Body of pancreas (tissue), 4 donors: ENCODE results near the gene CCL28. TPM values are rescaled to one million over a fixed set of nuclear protein-coding genes. Genes with fewer than 3 reads are reported as not detected.
A peak's percentile ranks its signal among the peaks of the same experiment; 100 is the strongest.
"Not testable (repeated sequence)": the region's sequence is repeated elsewhere in the genome, so short reads cannot be mapped to it uniquely, and the experiment has no call there.

ENCODE experiments used
- ATAC-seq: fragments of 150-250 bp; one replicate; pipeline ENCODE4 v1.9.1; 2016
- DNase-seq, 4 donors: peaks; one replicate each; pipeline ENCODE4 v3.0.0-alpha.2; 2019
- H3K27ac ChIP-seq, 4 donors: fragments of 200-600 bp; sonication (generic); 1 replicate in 3 of 4; 2 replicates in 1 of 4; pipeline versions ENCODE4 v1.5.1 to v1.6.1; 2016 to 2019; ENCODE audit warnings: mild to moderate bottlenecking in 1 of 4, mixed read lengths in 1 of 4, moderate library complexity in 1 of 4
- H3K27me3 ChIP-seq, 2 donors: fragments of 200-600 bp; sonication (generic); one replicate each; pipeline ENCODE4 v1.6.0; 2016; ENCODE audit warnings: mild to moderate bottlenecking in 1 of 2
- H3K36me3 ChIP-seq, 2 donors: fragments of 200-600 bp; sonication (generic); replicated peaks in 1 of 2; 2 replicates each; pipeline ENCODE4 v1.5.1; 2016; ENCODE audit warnings: low read depth in 2 of 2; ENCODE audit not compliant: insufficient read depth in 1 of 2
- H3K4me1 ChIP-seq: fragments of 200-600 bp; sonication (generic); one replicate; pipeline ENCODE4 v1.6.0; 2016
- H3K4me3 ChIP-seq, 2 donors: fragments of 200-600 bp; sonication (generic); 1 replicate in 1 of 2; 2 replicates in 1 of 2; pipeline ENCODE4 v1.5.1; 2016 to 2019
- H3K9me3 ChIP-seq, 3 donors: fragments of 200-600 bp; sonication (generic); 1 replicate in 2 of 3; 2 replicates in 1 of 3; pipeline ENCODE4 v1.5.1; 2016
- CTCF ChIP-seq, 7 experiments: fragments of 450-650 bp in 4 of 7; fragments of 200-600 bp in 3 of 7; sonication (generic) in 3 of 7; IDR thresholded peaks; one replicate each; pipeline ENCODE4 v1.5.1; 2016 to 2019; ENCODE audit warnings: antibody characterized with exemption in 7 of 7
- POLR2A ChIP-seq, 3 donors: fragments of 450-650 bp; IDR thresholded peaks; one replicate each; pipeline ENCODE4 v1.6.1; 2016; ENCODE audit warnings: antibody characterized with exemption in 3 of 3, mild to moderate bottlenecking in 2 of 3
- WGBS, 2 donors: methylation state at CpG; one replicate each; pipeline ENCODE4 v1.1.5; 2017; 5-methylcytosine and 5-hydroxymethylcytosine counted together
- intact Hi-C: fragments of 100-400 bp; cut with DNase I; formaldehyde crosslinking; loops from one replicate; pipeline ENCODE4 v1.15.1; 2023
- total RNA-seq, 2 donors: library from RNA; depleted of rRNA; stranded (reverse); fragments of >200 nt; gene quantifications; one replicate each; pipeline ENCODE4 v1.1.0, GENCODE V29; 2016

The CCL28 gene
- total RNA-seq, 2 donors from 2014 or later, result 10.5 to 21.0 TPM

- no peak for TF ChIP-seq CTCF (IDR thresholded peaks at IDR 0.05)
- intact Hi-C loops, result no loop called here
- no peak overlapping the region for H3K27ac ChIP-seq
- H3K9me3 ChIP-seq, result no peaks in the 10 kb centered on the region
- H3K27me3 ChIP-seq, result no peaks in the 10 kb centered on the region
- DNase-seq (no peak), ATAC-seq (no peak)
- no peaks in the 10 kb centered on the region for H3K36me3 ChIP-seq
- WGBS, 2 donors, result 75 to 76% methylated on average over 2 of the region's 2 CpGs
- H3K4me3 ChIP-seq, result no peak overlapping the region
- H3K4me1 ChIP-seq, result peaks cover 56% of the 10 kb centered on the region
These were observed 1.8 kb upstream of the CCL28 start for GRCh38 chr5:43413966-43414365.

DNA sequence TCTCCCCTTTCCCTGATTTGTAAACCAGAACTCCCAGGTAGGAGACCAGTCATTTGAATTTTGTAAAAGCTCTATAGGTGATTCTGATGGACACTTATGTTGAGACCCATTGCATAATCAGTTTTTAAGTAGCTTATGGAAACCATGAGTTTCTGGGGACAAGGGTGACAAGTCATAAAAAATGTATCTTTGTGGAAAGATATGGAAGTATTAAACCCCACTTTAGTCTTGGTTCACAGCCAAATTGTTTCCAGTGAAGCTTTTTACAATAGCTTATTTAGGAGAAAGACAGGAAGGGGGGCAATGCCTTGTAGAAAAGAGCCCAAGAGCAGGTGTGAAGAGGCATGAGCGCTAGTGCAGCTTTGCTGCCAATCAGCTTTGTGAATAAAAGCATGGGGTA, 453 bp upstream of the CCL28 start:
- H3K9me3 ChIP-seq, result no peaks in the 10 kb centered on the region
- no peaks in the 10 kb centered on the region for H3K27me3 ChIP-seq
- ATAC-seq (no peak), DNase-seq (no peak)
- peak overlapping the region in 3 of 4 donors; percentile 58 to 91 (median 87) for H3K27ac ChIP-seq
- WGBS, 2 donors, result 92 to 95% methylated on average over 1 of the region's 1 CpG
- no peaks in the 10 kb centered on the region for H3K36me3 ChIP-seq
- peaks cover 59% of the 10 kb centered on the region for H3K4me1 ChIP-seq
- intact Hi-C loops, result no loop called here
- no peak overlapping the region for H3K4me3 ChIP-seq
- no peak for TF ChIP-seq CTCF (IDR thresholded peaks at IDR 0.05)
- TF ChIP-seq POLR2A (IDR thresholded peaks at IDR 0.05), result no peak

DNA sequence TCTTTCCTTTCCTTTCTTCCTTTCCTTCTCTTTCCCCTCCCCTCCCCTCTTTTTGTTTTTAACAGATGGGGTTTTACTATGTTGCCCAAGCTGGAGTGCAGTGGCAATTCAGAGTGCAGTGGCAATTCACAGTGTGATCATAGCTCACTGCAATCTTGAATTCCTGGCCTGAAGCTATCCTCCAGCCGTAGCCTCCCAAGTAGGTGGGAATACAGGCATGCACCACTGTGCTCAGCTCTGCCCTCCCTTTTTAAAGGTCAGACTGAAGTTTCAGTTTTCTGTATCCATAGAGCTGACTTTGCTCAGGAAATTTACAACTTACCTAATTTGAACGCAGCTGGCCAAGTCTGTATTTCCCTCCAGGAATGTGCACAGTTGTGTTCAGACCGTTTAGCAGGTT, 696 bp downstream of the CCL28 start:
- WGBS, 2 donors, result 34 to 55% methylated on average over 3 of the region's 3 CpGs
- H3K27ac ChIP-seq, result peak overlapping the region; percentile 58 to 91 (median 84)
- ATAC-seq (no peak), DNase-seq (peak in 1 of 4 donors; percentile 38)
- no peak for TF ChIP-seq CTCF (IDR thresholded peaks at IDR 0.05)
- no peak for TF ChIP-seq POLR2A (IDR thresholded peaks at IDR 0.05)
- no peak overlapping the region for H3K4me3 ChIP-seq
- H3K9me3 ChIP-seq, result no peaks in the 10 kb centered on the region
- H3K36me3 ChIP-seq, result no peaks in the 10 kb centered on the region
- H3K4me1 ChIP-seq, result peaks cover 55% of the 10 kb centered on the region
- intact Hi-C loops, result no loop called here
- no peaks in the 10 kb centered on the region for H3K27me3 ChIP-seq

DNA sequence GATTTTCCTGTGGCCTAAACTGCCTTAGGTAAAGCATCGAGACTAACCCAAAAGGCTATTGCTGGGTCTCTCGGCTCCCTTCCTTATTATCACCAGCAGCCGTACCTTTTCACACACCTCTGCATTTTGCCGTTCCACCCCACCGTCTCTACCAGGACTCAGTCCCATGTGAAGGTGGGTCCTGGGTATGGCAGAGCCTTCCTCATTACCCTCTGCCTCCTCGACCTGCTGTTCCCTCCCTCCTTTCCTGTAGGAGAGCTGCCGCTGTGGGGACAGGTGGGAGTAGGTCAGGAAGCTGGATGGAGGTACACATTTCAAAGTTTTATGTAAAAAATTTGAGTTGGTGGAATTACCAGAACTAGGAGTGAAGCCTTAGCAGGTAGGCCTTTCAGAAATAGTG, 1.8 kb downstream of the CCL28 start:
- H3K4me1 ChIP-seq, result peaks cover 44% of the 10 kb centered on the region
- WGBS, 2 donors, result 58 to 73% methylated on average over 7 of the region's 7 CpGs
- H3K9me3 ChIP-seq, result no peaks in the 10 kb centered on the region
- H3K36me3 ChIP-seq, result no peaks in the 10 kb centered on the region
- H3K27me3 ChIP-seq, result no peaks in the 10 kb centered on the region
- peak overlapping the region; percentile 68 to 91 (median 84) for H3K27ac ChIP-seq
- intact Hi-C loops, result no loop called here
- no peak overlapping the region for H3K4me3 ChIP-seq
- ATAC-seq, result peak; percentile 2
- TF ChIP-seq CTCF (IDR thresholded peaks at IDR 0.05) (no peak), POLR2A (IDR thresholded peaks at IDR 0.05) (no peak)
- DNase-seq, result peak in 1 of 4 donors; percentile 27

DNA sequence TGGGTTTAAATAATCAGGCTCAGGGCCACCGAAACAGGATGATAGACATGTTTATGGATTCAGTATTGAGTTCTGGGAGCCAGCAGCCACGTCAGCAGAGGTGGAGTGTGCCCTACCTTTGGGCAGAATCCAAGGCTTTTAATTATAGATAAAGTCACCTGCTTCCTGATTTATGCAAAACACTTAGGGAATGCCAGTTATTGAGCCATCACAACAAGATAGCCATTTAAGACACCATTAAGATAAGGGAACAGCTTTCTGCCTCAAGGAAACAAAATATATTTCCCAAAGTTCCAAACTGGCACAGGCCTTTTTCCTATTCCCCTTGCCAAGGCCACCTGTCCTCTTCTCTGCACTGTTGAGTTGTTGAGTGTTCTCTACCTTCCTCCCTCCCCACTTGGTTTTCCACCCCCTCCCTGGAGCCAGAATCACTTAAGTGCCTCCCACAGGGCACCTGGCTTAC, 2.4 kb downstream of the CCL28 start:
- WGBS, 2 donors, result 7 to 10% methylated on average over 2 of the region's 2 CpGs
- DNase-seq, result peak; percentile 85 to 94 (median 92)

GRCh38 chr5:43402524-43403066, 9.6 kb downstream of the CCL28 start:
- intact Hi-C loops, result not testable (repeated sequence)

More for the DNA sequence above, 2.4 kb downstream of the CCL28 start:
- peak overlapping the region; percentile 68 to 91 (median 84) for H3K27ac ChIP-seq
- no peaks in the 10 kb centered on the region for H3K27me3 ChIP-seq
- peaks cover 43% of the 10 kb centered on the region for H3K4me1 ChIP-seq
- intact Hi-C loops, result no loop called here
- no peaks in the 10 kb centered on the region for H3K9me3 ChIP-seq
- no peak for TF ChIP-seq CTCF (IDR thresholded peaks at IDR 0.05)
- TF ChIP-seq POLR2A (IDR thresholded peaks at IDR 0.05), result peak in 1 of 3 donors; percentile 27
- H3K36me3 ChIP-seq, result no peaks in the 10 kb centered on the region
- ATAC-seq, result peak; percentile 92
- H3K4me3 ChIP-seq, result no peak overlapping the region

More at GRCh38 chr5:43402524-43403066, 9.6 kb downstream of the CCL28 start:
- not testable (repeated sequence) for H3K4me3 ChIP-seq, DNase-seq, H3K9me3 ChIP-seq, ATAC-seq, H3K27ac ChIP-seq, H3K36me3 ChIP-seq, H3K27me3 ChIP-seq, H3K4me1 ChIP-seq
- 87 to 88% methylated on average over 11 to 16 of the region's 16 CpGs for WGBS, 2 donors
